GM19468 (cell line): ENCODE results near the gene DOC2B.
"Not testable (repeated sequence)": the region's sequence is repeated elsewhere in the genome, so short reads cannot be mapped to it uniquely, and the experiment has no call there.

Source experiments
- ATAC-seq: cut with Tn5 transposase; IDR thresholded peaks from one replicate; pipeline ENCODE4 v1.9.1; 2021; ENCODE audit warnings: mild to moderate bottlenecking, moderate library complexity, moderate number of reproducible peaks; ENCODE audit not compliant: unreplicated experiment; ENCODE audit errors: extremely low read depth

Gene DOC2B

DNA sequence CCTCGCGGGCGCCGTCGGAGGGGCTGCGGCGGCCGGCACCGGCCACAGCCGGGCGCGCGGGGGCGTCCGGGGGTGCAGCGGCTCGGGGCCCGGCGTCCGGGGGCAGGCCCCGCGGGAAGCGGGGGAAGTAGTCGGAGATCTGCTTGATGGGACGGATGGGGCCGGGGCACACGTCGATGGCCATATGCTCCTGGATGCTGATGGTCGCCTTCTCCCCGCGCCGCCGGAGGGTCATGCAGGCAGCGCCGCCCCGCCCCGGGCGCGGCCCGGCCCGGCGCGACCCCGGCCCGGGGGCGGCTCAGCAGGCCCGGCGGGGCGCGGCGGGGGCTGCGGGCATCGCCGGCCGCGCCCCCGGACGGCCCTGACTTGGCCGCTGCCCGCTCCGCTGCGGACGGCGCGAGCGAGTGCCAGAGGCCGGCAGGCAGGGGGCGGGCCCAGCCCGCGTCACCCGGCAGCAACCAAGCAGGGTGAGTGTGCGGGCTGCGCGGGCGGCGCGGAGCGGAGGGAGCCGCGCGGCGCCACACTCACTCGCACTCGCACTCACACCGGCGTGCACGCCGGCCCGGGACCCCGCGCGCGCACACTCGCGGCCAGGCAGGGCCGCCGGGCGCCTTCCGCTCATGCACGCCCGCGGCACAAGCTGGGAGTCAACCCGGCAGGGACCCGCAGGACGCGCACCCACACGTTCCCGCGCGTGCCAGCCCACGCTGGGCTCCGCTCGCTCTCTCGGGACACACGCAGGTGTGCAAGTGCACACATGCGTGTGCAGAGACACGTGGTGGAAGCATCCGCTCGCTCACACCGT is at the start of gene DOC2B:
TSS of gene DOC2B (minus strand) at position 406 of the 805 bp plus-strand sequence. CDS start at position 235, 171 bp downstream.
- ATAC-seq: no peak

DNA sequence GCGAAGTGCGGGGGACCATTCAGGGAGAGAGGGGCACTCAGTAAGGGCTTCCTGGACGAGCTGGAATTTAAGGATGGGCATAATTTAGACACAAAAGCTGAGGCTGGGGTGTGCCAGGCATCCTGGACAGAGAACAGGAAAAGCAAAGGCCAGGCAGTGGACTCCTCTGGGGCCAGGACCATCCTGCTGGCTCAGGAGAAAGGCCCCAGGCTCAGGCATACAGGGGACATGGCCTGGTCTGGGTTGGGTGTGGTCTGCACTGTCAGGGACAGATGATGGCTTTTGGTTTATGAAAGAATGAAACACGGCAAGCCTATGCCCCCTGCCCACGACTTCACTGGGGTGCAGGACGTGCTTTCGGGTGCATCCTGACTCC is 48.9 kb upstream of the DOC2B start:
- ATAC-seq: no peak

DNA sequence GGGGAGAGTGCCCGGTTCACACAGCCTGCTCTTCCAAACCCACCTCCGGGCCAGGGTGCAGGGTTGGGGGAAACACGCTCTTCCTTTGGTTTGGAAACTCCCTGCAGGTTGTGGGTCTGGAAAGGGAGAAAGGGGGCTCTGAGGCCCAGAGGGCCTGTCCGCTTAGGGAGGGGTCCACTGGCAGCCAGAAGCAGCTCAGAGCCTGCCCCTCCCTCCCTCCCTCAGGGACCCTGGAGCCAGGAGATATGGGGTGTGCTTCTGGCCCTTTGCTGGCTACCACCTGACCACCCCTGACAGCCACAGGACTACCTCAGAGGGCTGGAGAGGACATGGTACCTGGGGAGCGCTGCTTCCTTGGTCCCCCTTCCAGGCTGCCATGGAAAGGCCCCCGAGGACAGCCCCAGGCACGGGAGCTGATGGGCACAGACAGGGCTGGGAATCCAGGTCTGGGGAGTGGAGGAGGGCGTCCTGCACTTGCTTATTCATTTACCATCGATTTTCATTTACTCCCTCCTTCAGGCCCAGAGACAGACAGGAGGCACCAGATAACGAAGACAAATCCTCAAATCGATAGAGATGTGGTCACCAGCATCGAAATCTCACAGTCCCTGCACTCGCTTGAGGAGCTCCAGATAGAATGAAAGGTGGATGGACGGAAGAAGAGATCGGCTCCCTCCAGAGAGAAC is 48.4 kb upstream of the DOC2B start:
- no peak for ATAC-seq

DNA sequence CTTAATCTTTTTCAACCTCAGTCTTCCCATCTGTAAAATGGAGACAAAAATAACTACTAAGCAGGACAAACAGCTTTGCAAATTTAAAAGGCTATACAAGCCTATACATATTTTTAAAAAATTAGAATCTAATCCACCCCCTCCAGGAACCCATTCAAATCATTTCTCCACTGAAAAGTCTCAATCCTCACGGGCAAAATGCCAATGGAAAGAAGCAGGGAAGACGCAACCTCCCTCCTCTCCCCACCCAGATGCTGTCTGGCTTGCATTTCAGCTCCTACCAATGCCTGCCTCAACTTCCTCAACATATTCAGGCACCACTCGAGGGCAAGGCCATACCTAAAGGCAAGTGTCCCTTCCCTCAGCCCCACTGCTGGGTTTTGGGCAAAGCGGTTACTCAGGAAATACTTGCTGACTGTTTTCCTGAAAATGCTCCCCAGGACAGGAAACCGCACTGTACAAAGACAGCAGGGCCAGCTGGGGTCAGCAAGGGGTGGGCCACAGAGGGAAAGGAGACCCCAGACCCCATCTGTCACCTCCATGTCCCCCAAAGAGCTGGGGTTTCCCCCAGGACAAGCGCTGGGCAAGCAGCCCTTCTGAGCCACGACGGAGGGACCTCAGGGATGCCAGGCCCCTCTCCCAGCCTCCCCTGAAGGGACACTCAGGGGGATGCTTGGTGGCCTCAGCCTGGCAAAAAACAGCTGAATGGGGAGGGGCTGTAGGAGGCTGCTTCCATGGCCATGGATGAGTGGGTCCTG is 47.7 kb upstream of the DOC2B start:
- no peak for ATAC-seq

DNA sequence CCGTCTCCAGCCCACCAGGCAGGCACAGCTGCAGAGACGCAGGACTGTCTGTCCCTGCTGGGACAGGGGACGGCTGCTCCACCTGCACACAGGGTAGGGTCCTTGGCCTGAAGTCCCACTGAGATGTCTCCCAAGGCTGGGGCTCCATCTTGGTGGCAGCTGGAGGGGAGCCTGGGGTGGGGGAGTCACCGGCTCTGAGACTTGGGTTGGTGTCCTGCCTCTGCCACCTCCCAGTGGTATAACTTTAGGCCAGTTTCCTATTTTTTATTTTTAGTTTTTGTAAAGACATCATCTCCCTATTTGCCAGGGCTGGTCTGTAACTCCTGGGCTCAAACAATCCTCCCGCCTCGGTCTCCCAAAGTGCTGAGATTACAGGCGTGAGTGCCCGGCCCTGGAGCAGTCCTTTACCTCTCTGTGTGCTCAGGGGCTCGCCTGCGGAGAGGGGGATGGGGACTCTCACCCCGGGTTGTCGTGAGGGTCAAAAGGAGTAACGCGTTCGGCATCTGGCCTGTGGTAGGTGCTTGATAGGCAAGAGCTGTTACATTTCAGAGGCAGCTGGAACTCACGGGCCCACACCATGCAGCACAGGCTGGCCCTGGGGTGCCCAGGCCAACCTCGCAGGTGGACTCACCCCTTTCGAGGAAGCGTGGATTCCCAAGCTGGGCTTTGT is 46.6 kb upstream of the DOC2B start:
- ATAC-seq: no peak

DNA sequence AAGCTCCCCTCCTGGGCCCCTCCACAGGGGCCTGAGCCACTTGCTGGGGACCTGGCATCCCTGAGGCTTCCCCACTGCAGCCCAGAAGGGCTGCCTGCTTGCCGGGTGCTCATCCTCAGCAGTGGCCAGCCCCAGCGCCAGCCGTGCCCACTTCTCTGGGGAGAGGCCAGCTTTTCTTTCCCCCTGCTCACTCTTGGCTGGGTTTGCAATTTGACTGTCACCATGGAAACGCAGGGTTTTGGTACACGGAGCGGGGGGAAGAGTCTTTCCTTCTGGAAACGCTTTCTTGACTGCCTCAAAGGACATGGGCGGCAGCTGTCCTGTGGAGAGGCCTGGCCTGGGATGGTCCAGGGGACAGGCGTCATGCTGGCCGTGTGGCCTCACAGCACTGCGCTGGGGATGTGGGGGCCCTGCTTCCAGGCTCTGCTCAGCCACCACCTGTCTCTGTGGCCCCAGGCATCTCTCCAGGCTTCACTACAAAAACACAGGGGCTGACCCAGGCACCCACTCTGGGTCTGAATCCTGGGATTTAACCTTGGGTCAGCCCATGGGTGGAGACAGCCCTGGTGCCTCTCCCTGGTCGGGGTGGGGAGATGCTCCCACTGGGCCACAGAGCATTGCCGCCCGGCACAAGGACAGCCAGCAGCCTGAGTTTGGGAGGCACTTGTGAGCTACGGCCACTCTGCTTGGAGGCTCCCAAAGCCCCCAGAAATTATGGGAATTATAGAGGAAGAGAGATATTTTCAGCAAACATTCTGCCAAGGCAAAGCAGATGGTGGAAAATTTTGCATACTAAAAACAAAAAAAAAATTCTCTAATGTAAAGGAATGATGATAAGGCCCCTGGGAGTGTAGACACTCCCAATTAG is 45.9 kb upstream of the DOC2B start:
- ATAC-seq: no peak

DNA sequence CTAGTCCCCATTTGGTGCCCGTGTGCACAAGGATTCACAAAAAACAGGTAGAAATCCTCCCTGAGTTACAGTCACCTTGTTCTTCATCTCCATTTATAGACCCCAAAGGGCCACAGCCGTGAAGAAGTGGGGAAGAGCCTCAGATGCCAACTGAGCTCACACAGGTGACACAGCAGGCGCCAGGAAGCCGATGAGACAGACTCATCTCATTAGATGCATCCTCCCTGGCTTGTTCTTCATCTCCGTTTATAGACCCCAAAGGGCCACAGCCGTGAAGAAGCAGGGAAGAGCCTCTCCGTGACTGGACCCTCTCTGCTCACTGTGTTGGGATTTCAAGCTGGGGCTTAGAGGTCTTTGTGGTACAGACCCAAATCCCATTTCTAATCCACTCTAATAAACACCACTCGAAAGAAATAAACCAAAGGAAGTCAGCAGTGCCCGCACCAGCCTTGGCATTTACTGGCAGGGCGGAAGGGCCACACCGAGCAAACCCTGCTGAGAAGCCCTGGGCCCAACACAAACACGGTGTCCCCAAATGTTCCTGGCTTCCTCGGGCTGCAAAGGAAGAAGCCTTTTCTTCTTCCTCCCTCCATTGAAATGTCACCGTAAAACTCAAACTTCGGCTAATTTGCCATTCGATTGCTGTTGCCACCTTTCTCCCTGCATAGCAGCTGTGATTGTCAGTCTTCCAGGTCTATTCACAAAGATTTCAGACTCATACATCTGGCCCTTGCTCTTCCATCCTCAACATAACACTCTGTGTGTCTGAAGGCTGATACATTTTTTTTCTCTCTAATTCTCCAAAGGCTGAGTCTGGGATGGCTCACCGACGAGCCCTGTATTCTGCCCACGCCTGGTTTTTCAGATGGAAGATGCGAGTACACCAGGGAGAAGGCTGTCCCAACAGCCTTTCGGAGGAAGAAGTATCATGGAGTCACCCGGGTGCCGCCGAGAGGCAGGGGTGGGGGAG is 44.9 kb upstream of the DOC2B start:
- ATAC-seq: no peak

DNA sequence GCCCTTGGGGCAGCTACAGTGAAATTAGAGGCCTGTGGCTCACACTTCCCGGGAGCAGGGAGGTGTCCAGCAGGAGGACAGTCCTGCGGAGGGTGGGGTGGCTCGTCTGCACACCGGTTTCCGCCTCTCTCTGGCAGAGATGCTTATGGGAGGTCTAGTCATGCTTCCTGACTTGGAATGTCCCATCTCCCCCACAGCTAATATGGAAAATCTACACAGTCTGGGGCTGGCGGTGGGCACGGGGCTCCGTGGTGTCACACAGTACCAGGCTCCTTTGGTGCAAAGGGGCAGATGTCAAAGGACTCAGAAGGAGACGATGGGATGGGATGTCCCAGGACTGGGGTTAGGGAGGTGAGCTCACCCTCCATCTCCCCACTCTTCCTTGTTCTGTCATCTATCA is 44.1 kb upstream of the DOC2B start:
- no peak for ATAC-seq

DNA sequence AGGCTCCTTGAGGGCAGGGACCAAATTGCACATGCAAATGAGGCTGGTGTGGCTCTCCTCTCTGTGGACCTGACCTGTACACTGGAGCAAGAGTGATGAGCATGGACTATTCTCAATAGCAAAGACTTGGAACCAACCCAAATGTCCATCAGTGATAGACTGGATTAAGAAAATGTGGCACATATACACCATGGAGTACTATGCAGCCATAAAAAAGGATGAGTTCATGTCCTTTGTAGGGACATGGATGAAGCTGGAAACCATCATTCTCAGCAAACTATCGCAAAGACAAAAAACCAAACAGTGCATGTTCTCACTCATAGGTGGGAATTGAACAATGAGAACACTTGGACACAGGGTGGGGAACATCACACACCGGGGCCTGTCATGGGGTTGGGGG is 43.1 kb upstream of the DOC2B start:
- ATAC-seq: not testable (repeated sequence)

DNA sequence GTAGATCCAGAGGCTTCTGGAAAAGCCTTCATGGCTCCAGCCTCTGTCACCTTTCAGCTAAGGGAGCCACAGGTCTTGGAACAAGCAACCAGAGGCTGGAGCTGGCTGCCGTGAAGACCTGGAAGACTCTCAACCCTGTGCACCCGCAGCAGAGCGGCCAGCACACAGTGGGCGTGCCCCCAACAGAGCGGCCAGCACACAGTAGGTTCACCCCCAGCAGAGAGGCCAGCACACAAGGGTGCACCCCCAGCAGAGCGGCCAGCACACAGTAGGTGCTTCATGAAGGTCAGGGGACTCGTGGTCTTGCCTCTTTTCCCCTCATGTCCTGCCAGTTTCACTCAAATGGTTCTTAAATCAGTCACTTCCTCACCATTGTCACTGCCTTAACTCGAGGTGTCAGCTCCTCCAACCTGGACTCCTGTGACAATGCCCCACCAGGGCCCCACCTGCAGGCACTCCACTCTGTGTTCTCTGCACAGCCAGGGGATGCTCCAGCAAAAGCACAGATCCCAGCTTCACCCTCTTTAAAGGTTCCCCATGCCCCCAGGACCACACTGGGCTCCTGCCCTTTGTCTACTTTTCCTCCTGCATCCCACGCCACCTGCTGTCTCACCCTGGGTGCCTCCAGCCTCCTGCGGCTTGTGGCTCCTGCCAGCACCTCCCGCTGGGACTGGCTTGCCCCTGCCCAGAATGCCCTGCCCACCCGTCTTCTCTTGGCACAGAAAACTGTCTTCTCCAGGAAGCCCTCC is 42.4 kb upstream of the DOC2B start:
- ATAC-seq: no peak

DNA sequence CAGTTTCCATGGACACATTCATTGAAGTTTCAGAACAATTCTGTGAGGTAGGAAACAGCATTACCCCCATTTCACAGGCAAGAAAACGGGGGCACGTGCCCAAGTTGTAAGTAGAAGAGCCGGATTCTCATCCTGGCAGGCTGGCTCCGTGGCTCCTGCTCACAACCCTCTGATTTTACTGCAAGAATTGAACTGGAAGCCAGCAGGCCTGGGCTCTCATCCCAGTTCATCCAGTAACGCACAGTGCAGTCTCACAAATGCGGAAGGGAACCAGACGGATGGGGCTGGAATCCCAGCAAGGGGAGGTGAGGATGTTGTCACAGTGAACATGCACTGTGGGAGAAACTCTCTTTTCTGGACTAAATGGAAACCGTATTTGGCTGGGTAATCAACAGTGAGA is 40.7 kb upstream of the DOC2B start:
- ATAC-seq: no peak

DNA sequence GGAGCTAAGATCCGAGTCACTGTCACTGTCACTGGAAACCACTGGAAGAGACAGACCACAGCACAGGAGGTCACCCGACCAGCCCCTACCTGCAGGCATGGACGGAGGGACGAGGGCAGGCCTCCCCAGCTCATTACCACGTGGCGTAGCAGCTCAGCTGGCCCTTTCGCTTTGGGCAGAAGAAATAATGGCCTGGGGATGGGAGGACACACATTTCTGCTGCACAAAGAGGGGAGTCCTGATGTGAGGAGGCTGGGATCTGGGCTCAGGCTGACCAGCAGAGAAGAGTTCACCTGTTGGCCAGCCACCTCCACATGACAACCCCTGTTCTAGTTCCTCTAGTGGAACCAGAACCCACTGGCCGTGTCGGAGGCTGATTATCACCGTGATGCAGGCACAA is 38.2 kb upstream of the DOC2B start:
- no peak for ATAC-seq

DNA sequence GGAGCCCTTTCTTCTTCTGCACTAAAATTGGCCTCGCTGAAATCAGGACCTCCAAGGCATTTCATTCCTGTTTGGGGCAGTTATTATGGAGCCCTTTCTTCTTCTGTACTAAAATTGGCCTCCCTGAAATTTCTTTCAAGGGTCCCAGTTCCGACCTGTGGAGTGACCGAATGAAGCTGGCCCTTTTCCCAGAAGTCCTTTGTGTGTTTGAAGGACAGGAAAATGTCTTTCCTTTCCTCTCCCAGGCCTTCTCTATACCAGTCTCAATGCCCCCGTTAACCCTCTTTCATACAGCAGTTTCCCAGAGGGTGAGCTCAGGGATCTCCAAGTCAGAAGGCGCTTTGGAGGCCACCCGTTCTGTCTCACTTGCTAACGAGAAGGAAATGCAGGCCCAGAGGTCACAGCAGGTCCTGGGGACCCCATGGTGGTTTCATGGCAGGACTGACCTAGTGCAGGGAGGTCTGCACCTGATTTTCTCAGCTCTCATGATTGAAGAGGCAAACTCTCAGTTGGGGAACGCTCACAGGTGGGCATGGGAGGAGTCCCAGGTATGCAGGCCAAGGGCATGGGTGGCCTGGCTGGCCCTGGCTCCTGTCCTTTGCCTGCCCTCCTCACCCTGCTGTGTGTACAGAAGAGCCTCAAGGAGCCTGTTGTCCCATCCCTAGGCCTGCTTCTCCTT is 37.1 kb upstream of the DOC2B start:
- no peak for ATAC-seq

DNA sequence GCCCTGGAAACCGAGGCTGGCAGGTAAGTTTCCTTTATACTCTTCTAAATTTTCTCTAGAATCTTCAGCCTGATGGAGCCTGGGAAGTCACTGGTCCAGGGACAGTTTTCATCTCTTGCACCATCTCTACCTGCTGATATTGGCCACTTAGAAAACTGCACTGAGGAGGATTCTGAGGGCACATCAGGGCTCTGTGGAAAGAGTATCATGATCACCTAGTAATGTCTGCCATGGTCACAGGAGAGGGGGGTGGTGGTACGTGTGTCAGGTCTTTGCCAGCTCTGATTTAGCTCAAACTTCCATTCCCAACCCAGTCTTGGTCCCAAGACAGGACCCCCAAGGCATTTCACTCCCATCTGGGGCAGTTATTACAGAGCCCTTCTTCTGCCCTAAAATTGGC is 35.2 kb upstream of the DOC2B start:
- no peak for ATAC-seq

DNA sequence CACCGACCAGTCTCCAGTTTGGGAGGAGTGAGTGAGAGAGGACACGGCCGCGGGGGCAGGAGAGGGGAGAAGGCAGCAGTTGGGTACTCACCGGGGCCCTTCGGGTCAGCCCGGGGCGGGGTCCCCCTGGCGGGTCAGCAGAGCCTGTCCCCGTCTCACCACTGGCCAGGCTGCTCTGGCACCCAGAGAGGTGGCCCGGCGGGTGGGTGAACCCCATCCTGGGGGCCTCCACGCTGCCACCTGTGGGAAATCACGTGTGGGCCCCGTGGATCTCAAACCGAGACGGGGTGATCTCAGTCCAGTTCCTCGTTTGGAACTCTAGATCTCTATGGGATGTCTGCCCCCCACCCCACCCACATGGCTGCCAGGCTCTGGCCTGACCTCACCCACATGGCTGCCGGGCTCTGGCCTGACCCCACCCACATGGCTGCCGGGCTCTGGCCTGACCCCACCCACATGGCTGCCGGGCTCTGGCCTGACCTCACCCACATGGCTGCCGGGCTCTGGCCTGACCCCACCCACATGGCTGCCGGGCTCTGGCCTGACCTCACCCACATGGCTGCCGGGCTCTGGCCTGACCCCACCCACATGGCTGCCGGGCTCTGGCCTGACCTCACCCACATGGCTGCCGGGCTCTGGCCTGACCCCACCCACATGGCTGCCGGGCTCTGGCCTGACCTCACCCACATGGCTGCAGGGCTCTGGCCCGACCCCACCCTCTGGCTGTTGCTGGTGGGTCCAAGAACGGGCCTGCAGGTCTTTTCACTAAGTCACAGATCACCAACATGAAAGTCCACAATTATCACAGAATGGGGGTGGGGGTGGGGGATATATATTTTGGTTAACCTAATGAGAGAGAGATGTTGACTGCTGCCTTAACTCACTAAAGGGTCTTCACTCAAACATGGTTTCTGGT is 34.4 kb upstream of the DOC2B start:
- ATAC-seq: not testable (repeated sequence)

DNA sequence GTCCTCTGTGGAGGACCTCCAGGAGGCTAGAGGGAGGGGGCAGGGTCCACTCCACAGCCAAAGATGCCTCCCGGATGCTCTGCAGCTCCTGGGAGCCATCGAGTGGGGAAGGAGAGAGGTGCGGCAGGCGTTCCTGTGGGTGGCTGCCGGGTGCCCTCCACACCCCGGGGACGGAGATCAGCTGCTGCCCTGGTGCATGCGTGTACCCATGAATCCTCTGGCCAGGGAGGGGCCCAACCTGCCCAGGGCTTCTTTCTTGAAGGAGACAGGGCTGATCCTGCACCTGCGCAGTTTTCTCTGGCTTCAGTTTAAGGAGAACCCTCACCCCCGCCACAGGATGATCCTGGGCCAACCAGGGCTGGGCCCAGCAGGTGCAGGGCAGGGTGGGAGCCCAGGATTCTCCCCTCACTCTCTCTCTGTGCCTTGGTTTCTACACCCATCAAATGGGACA is 33.5 kb upstream of the DOC2B start:
- ATAC-seq: no peak
